ENCODE measurements around the gene TCF4. TPM values are rescaled to one million over a fixed set of nuclear protein-coding genes. Genes with fewer than 3 reads are reported as not detected.

Gene TCF4
- total RNA-seq, 1 donor from 2014 or later, result 199 TPM

DNA sequence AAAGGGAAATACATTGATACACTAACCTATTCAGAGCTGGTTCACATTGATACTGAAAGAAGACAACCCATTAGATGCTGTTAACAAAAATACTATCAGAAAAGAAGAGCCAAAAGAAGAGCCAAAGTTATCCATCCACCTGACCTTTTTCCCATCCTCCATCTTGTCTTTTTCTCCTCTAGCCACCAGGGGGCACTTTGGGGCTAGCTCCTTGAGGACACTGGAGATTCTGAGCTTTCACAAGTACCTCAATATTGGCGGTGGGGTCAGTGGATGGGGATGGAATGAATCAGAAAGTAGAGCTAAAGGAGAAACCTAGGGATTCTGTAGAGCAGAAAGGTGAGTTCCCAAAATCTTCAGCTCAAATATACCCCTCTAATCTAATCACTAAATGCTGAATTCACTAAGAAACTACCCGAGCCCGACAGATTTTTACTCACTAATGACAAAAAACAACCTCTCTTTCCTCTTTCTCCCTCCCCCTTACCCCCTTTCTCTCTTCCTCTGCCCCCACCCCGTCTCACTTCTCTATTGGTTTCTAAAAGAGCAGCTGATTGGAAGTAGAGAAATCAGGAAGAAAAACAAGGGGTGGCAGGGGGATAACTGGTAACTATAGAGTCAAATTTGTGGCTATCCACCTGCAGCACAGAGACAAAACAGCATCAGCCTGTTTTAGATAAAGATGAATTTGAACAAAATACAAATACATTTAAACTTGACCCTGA is 203.3 kb downstream of the TCF4 start:
- TF ChIP-seq, protein P1, sequence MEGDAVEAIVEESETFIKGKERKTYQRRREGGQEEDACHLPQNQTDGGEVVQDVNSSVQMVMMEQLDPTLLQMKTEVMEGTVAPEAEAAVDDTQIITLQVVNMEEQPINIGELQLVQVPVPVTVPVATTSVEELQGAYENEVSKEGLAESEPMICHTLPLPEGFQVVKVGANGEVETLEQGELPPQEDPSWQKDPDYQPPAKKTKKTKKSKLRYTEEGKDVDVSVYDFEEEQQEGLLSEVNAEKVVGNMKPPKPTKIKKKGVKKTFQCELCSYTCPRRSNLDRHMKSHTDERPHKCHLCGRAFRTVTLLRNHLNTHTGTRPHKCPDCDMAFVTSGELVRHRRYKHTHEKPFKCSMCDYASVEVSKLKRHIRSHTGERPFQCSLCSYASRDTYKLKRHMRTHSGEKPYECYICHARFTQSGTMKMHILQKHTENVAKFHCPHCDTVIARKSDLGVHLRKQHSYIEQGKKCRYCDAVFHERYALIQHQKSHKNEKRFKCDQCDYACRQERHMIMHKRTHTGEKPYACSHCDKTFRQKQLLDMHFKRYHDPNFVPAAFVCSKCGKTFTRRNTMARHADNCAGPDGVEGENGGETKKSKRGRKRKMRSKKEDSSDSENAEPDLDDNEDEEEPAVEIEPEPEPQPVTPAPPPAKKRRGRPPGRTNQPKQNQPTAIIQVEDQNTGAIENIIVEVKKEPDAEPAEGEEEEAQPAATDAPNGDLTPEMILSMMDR (IDR thresholded peaks at IDR 0.05; ENCODE audit: partially characterized antibody, unreplicated experiment), result peak; percentile 86
- Mint-ChIP-seq H3K27me3 (ENCODE audit: unreplicated experiment) (peaks cover 2% of the 10 kb centered on the region), H3K4me3 (ENCODE audit: unreplicated experiment) (no peak overlapping the region), H3K36me3 (ENCODE audit: unreplicated experiment) (peaks cover 12% of the 10 kb centered on the region), H3K9me3 (ENCODE audit: unreplicated experiment) (peaks cover 7% of the 10 kb centered on the region), H3K4me1 (ENCODE audit: low read depth, unreplicated experiment) (peaks cover 3% of the 10 kb centered on the region), H3K27ac (ENCODE audit: unreplicated experiment) (no peak overlapping the region)
- peak; percentile 56 for DNase-seq

DNA sequence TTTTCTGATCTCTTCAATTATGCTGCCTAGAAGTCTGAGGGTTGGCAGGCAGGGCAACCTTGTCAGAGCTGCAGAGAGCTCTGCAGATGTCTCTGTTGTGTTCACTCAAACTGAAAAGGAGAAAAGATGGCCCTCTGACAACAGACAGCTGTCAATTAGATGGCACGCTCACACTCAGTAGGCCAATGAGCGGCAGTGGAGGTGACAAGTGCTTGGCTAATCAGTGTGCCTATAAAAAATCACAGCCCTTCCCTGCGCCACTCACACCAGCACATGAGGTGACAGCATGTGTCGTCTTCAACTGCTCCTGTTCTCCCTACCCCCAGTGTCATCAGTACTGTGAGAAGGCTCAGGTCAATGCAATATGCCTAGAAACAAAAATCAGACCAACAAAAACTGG is 203.9 kb downstream of the TCF4 start:
- Mint-ChIP-seq H3K4me1 (ENCODE audit: low read depth, unreplicated experiment) (no peaks in the 10 kb centered on the region), H3K27ac (ENCODE audit: unreplicated experiment) (no peak overlapping the region), H3K9me3 (ENCODE audit: unreplicated experiment) (peaks cover 7% of the 10 kb centered on the region), H3K36me3 (ENCODE audit: unreplicated experiment) (peaks cover 12% of the 10 kb centered on the region), H3K4me3 (ENCODE audit: unreplicated experiment) (no peak overlapping the region), H3K27me3 (ENCODE audit: unreplicated experiment) (peaks cover 2% of the 10 kb centered on the region)
- TF ChIP-seq, protein P1 (IDR thresholded peaks at IDR 0.05; ENCODE audit: partially characterized antibody, unreplicated experiment), result no peak
- DNase-seq, result no peak

DNA sequence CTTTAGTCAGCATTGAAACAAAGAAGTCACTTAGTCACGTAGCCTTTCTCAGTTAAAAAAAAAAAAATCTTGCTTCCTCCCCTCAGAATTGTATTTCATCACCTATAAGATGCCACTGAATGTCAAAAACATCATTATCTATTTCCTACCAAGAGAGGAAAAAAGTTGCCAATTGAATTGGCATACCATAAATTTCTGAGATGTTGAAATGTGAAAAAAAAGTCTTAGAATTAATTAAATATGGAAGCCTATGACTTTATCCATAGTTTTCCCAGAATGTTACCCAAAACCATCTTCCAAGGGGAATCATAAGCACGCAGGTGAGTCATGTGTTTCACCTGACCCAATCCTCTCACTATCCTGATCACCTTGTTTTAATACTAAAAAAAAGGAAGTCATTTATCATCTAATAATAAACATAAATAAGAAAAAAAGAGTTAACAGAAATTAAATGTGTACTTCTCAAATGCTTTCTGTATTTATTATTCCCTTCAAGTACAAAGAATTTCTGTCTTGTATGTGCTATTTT is 205.7 kb downstream of the TCF4 start:
- peaks cover 12% of the 10 kb centered on the region for H3K36me3 Mint-ChIP-seq (ENCODE audit: unreplicated experiment)
- H3K4me1 Mint-ChIP-seq (ENCODE audit: low read depth, unreplicated experiment), result no peaks in the 10 kb centered on the region
- no peak for DNase-seq
- H3K9me3 Mint-ChIP-seq (ENCODE audit: unreplicated experiment), result peaks cover 7% of the 10 kb centered on the region
- no peak overlapping the region for H3K4me3 Mint-ChIP-seq (ENCODE audit: unreplicated experiment)
- TF ChIP-seq, protein P1 (IDR thresholded peaks at IDR 0.05; ENCODE audit: partially characterized antibody, unreplicated experiment), result no peak
- H3K27ac Mint-ChIP-seq (ENCODE audit: unreplicated experiment), result no peak overlapping the region
- peaks cover 2% of the 10 kb centered on the region for H3K27me3 Mint-ChIP-seq (ENCODE audit: unreplicated experiment)

DNA sequence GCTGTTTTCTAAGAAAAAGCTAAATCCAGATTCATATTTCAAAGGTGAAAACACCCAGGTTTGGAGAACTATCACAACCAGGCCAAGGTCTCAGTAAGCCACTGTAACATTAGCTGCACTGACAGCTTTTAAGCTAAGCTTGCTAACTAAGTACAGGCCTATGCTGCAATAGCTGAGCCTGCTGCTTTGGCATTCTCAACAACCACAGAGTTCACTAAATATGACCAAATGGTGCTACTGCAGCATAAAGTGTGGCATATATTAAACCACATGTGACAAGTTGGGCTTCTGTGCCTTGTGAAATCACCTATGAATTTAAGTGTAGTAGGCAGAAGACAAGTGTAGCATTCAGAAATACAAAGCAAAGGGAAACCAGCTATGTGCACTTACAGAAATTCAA is 206.7 kb downstream of the TCF4 start:
- TF ChIP-seq, protein P1 (IDR thresholded peaks at IDR 0.05; ENCODE audit: partially characterized antibody, unreplicated experiment), result no peak
- Mint-ChIP-seq H3K4me1 (ENCODE audit: low read depth, unreplicated experiment) (no peaks in the 10 kb centered on the region), H3K27me3 (ENCODE audit: unreplicated experiment) (peaks cover 5% of the 10 kb centered on the region), H3K36me3 (ENCODE audit: unreplicated experiment) (peaks cover 12% of the 10 kb centered on the region), H3K27ac (ENCODE audit: unreplicated experiment) (no peak overlapping the region), H3K9me3 (ENCODE audit: unreplicated experiment) (peaks cover 7% of the 10 kb centered on the region), H3K4me3 (ENCODE audit: unreplicated experiment) (no peak overlapping the region)
- DNase-seq, result no peak

DNA sequence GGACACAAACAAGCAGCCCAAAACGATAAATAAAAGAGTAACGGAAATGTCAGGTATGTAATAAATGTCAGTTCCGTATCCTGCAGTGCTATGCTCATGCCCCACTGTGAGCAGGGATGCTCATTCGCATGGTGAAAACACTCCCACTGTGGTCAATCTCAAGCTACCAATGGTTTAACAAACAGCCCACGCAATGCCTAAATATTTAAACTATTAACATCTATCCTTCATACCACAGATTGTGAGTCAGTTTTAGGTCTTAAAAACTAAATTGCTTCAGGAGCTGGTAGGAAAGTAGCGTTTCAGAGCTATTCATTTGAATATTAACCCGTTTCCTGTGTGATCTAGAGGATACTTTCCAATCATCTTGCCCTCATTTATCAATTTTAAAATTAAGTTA is 207.4 kb downstream of the TCF4 start:
- Mint-ChIP-seq H3K27ac (ENCODE audit: unreplicated experiment) (no peak overlapping the region), H3K9me3 (ENCODE audit: unreplicated experiment) (peaks cover 7% of the 10 kb centered on the region), H3K36me3 (ENCODE audit: unreplicated experiment) (peaks cover 12% of the 10 kb centered on the region), H3K27me3 (ENCODE audit: unreplicated experiment) (peaks cover 5% of the 10 kb centered on the region), H3K4me1 (ENCODE audit: low read depth, unreplicated experiment) (no peaks in the 10 kb centered on the region), H3K4me3 (ENCODE audit: unreplicated experiment) (no peak overlapping the region)
- TF ChIP-seq, protein P1 (IDR thresholded peaks at IDR 0.05; ENCODE audit: partially characterized antibody, unreplicated experiment), result no peak
- DNase-seq, result no peak
